Sciatic nerve (tissue), 2 donors: Measurements from ENCODE around the gene EN1. TPM values are rescaled to one million over a fixed set of nuclear protein-coding genes. Genes with fewer than 3 reads are reported as not detected.

Experiments
- ATAC-seq: fragments of 200-7000 bp; cut with Tn5 transposase; one replicate; pipeline ENCODE4 v1.9.1; 2020; ENCODE audit warnings: mild to moderate bottlenecking, moderate library complexity
- DNase-seq: peaks from one replicate; pipeline ENCODE4 v3.0.0-alpha.2; 2020; ENCODE audit warnings: low spot score
- intact Hi-C: fragments of 100-400 bp; cut with DNase I; formaldehyde crosslinking; loops from one replicate; pipeline ENCODE4 v1.14.2; 2022
- total RNA-seq: library from RNA; stranded (reverse); fragmentation: NEBNext Ultra II Directional; extraction: Animal tissue kit (Norgen Biotek cat#: 25700); gene quantifications from one replicate; pipeline ENCODE4 v1.2.1, GENCODE V29; 2021
- donor health status: DM: no; HTN: no; CAD: no.
- donor health status: DM: no; HTN: no; CAD: no.

EN1 gene
- total RNA-seq: not detected

DNA sequence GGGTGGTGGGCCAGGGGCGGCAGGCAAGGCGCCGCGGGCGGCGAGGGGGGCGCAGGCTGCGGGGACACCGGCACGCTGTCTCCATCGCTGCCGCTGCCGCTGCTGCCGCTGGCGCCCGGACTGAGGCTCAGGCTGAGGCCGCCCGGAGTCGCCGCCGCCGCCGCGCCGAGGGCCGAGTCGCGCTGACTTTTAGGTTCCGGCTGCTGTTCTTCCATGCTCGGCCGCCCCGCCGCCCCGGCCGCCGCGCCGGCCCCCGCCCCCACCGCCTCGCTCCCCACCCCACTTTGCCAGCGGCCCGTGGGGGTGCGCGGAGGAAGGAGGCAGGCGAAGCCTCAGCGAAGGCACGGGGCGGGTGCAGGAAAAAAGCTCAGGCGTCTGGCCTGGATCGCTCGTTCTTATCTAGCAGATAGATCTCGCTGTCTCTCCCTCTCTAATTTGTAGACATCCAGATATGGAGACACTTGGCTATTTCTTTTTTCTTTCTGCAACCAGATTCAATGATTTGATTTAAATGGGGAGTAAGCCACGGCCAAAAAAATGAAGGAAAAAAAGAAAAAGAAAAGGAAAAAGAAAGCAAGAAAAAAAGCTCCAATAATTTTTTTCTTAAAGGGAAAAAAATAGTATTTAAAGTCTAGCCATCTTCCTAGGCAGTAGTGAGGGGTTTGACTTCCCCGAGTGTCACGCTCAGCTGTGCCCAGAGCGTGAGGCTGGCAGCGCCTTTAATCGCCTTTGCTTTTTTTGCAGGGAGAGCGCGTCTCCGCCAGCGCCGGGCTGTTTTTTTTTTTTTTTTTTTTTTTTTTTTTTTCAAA is at the start of gene EN1:
TSS of gene EN1 (minus strand) at position 696 of the 809 bp plus-strand sequence. CDS start at position 215, 481 bp downstream.
- ATAC-seq (no peak), DNase-seq (no peak)
- intact Hi-C loops: no loop called here

DNA sequence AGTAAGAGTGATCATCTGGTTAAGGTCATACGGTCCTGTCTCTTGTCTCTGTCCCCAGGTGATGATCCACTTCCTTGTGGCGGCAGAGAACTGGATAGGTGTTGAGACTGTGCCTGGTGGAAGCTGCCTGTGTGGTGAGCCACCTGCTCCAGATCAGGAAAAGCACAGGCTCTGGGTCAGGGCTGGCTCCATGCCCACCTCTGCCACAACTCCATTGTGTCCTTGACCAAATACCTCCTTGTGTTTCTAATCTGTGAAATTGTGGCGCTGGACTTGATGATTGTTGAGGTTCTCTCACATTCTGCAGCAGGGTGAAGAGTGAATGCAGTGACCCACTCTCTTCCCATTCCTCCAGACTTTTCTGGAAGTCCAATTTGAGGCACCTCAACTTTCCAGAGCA is 45.7 kb upstream of the EN1 start:
- intact Hi-C loops: no loop called here
- DNase-seq (no peak), ATAC-seq (no peak)

DNA sequence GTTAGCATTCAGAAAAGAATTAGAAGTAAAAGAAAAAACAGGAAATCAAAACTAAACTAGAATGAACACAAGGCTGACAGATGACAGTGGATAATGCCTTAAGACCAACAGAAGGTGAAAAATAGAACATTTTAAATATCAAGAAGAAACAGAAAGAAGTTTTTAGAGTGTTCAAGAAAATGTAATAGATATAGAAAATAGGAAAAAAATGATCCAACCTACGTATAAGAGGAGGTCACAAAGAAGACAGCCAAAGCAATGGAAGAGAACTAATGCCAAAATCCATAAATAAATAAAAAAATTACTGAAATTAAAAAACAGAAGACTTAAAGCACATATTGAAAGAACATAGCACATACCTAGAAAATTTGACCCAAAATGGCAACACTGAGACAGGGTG is 42.5 kb upstream of the EN1 start:
- no peak for ATAC-seq
- intact Hi-C loops: loop anchor here (10.0 kb wide), 1 partner anchor 405 kb away; no protein-coding TSS in a partner anchor
- DNase-seq: no peak

DNA sequence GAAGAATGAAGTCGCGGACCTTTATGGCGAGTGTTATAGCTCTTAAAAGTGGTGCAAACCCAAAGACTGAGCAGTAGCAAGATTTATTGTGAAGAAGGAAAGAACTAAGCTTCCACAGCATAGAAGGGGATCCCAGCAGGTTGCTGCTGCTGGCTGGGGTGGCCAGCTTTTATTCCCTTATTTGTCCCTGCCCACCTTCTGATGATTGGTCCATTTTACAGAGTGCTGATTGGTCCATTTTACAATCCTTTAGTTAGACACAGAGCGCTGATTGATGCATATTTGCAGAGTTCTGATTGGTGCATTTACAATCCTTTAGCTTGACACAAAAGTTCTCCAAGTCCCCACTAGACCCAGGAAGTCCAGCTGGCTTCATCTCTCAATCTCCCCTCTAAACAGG is 36.3 kb upstream of the EN1 start:
- ATAC-seq: no peak
- intact Hi-C loops: loop anchor here (10.0 kb wide), 1 partner anchor 411 kb away; no protein-coding TSS in a partner anchor

DNA sequence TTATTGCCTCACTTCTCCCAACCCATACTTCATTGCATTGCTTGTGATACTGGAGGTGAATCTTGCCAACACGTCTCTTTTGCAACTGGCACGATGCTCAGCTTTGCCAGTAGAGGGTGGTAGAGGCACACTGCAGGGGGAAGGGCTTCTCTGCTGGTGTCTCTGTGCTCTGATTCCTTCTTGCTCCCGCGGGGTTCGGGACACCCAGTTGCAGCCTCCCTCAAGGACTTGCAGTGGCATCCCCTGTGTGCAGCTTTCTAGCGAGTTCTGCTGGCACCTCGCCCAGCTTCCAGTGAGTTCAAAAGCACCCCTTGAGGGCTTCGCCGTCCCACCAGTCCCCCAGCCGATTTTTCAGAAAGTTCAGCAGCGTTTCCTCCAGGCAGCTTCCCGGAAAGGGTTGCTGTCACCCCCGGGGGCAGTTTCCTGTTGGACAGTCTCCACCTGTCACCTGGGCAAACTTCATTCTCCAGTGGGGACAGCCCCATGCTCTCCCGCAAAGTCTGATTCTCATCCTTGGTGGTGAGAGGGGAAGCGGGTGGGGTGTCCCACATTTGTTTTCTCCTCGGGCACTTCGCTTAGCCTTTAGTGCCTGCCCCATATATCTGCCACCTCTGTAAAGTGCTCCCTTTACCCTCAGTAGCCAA is 35.4 kb upstream of the EN1 start:
- ATAC-seq: peak; percentile 81
- peak; percentile 73 for DNase-seq
- intact Hi-C loops: loop anchor here (10.0 kb wide), 1 partner anchor 412 kb away; no protein-coding TSS in a partner anchor

More for the DNA sequence above, 36.3 kb upstream of the EN1 start:
- DNase-seq: no peak

DNA sequence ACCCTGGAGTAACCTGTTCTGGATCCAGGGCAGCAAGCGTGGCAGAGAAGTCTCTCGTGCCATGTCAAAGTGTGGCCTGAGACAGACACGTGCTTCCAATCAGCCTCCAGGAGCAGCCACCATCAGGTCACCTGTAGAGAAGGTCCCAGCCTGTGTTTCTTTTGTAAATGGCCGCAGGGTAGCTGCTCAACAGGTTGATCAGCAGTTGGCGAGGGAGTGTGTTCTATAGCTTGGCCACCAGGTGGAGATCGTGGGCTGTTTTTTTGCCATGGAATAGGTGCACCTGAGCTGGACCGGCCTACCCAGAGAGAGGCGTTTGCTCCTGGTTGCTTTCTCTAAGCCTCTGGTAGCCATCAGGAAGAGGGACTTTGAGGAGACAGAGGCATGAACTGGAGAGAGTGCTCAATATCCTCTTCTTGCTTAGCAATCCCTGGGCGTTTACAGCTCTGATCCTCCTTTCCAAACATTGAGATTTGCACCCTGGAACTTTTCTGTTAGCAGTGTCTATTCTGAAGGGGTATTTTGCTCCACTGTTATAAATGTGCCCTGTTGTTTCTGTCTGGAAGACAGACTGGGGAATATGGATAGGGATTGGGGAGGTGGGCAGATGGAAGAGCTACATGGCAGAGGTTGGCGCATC is 34.2 kb upstream of the EN1 start:
- intact Hi-C loops: loop anchor here (10.0 kb wide), 1 partner anchor 413 kb away; no protein-coding TSS in a partner anchor
- ATAC-seq (peak; percentile 82), DNase-seq (no peak)

DNA sequence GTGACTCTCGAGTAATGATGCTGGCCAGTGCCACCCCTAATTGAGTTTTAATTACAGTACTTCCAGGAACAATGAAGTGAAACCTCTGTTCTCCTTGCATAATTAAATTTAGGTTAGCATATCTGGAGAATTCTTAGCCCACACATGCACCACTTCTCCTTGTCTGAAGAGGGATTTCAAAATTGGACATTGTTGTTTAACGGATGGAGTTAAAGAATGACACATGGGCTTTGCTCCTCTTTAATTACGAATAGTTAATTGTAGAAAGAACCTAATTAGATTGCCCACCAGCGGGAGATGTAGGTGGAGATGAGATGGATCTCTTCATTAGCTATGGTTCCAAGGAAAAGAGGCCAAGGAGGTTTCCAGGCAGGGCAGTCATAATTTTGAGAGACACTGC is 33.1 kb upstream of the EN1 start:
- ATAC-seq: no peak
- DNase-seq: no peak
- intact Hi-C loops: loop anchor here (10.0 kb wide), 1 partner anchor 414 kb away; no protein-coding TSS in a partner anchor

DNA sequence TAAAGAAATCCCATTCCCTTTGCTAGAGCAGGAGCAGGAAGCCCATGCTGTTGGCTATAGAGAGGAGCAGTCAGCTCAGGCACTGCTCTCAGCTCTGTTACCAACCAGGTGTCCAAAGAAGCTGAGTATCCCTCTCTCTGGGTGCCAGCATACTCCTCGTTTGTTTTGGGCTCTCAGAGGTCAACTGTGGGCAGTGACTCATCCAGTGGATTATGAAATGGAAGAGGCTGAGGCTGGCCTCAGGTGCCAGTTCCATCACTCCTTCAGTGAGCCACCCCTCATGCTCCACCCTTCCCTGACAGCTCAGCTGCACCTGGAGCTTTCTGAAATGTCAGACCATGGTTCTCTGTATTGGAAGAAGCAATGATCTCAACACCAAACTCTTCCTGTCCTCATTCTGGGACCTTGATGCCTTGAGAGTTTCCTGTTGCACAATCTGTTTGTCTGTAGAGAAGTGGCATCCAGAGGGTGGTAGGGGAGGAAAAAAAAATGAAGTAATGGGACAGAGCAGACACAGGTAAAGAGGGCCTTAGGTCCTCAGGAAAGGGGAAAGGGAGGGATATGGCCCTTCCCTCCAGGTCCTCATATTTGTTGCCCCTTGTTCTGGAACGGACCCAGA is 31.2 kb upstream of the EN1 start:
- ATAC-seq: no peak
- DNase-seq: no peak

DNA sequence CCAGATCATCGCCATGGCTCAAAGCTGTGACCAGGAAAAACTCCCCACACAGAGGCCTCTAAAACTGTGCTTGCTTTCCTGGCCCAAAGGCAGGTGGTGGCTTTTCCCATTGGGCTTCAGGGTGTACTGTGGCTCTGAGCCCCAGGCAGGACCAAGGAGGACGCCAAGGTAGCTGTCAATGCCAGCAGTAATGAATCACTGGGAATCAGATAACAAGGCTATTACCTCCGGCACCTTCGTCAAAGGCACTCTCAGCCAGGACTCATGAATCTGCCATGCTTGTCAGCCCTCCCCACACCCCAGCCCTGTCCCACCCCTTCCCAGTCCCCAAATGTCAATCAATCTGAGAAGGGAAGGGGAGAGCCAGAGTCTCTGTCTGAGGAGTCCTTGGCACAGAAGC is 27.9 kb upstream of the EN1 start:
- DNase-seq: no peak
- intact Hi-C loops: loop anchor here (10.0 kb wide), 1 partner anchor 599 kb away; no protein-coding TSS in a partner anchor
- ATAC-seq: no peak

More for the DNA sequence above, 31.2 kb upstream of the EN1 start:
- intact Hi-C loops: loop anchor here (10.0 kb wide), 1 partner anchor 596 kb away; no protein-coding TSS in a partner anchor

DNA sequence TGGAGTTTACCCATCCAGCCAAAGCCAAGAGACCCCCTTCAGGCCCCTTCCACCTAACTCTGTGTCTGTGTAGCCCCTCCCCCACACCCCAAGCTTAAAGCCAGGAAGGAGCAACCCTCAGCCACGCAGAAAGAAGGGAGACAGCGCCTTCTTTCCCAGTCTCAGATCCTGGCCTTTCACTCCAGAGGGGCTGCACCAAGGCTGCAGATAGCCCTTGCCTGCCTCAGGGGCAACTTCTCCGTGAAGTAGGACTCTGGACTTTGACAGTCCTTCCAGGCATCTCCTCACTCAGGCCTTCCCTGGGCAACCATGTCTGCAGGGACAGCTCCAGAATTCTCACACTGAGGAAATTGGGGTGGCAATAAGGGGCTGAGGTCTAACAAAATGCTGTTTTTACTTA is 26.9 kb upstream of the EN1 start:
- no peak for ATAC-seq
- no peak for DNase-seq
- intact Hi-C loops: loop anchor here (10.0 kb wide), 1 partner anchor 600 kb away; no protein-coding TSS in a partner anchor

DNA sequence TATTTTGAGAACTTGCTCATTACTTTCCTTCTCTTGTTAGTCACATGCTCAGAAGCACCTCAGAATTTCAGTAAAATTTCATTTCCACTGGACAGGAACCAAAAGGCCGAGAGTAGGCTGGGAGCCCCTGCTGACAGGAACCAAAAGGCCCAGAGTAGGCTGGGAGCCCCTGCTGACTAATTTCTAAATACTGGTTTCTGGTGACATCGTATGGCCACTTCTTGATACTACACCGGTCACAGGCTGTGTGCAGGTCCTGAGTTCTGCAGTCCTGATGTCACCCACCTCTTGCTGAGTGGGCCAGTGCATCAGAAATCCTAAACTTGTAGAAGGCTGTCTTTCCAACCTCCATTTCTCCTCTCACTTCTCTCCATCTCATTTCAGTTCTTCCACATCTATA is 17.7 kb upstream of the EN1 start:
- ATAC-seq (peak; percentile 68), DNase-seq (no peak)
- intact Hi-C loops: no loop called here

DNA sequence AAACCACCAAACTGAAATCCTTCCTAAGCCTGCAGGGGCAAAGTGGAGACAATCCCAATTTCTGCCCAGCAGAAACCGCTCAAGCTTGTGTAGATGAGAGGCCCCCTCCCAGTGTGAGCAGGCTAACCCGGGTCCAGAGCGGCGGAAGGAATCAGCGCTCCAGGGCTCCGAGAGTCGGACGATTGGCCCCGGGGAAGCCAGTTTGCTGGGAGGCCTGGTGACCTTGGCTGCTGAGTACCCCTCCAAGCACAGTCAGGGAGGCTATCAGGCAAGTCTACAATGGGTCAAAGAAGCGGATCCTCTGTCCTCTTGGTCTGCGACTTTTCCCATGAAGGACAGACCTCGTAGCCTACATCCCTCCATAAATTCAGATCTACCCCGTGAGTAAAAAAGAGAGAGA is 16.8 kb upstream of the EN1 start:
- no peak for ATAC-seq
- no peak for DNase-seq
- intact Hi-C loops: no loop called here

DNA sequence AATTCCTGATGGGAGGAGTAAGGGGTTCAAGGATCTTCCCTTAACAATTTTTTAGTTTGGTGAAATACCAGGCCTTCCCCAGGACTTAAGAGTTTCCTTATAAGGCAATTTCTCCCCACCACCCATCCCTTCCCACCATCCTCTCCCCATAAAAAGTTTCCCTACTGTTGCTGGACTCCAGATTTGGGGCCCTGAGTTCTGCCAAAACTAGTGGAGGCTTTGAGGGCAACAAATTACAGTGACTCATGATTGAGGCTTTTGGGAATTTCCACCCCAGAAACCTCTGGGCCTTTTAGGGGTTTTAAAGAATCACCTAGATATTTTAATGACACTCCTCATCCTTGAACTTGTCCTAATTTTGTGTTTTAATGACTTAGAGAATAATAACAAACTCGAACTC is 14.3 kb upstream of the EN1 start:
- no peak for DNase-seq
- ATAC-seq: no peak
- intact Hi-C loops: no loop called here

DNA sequence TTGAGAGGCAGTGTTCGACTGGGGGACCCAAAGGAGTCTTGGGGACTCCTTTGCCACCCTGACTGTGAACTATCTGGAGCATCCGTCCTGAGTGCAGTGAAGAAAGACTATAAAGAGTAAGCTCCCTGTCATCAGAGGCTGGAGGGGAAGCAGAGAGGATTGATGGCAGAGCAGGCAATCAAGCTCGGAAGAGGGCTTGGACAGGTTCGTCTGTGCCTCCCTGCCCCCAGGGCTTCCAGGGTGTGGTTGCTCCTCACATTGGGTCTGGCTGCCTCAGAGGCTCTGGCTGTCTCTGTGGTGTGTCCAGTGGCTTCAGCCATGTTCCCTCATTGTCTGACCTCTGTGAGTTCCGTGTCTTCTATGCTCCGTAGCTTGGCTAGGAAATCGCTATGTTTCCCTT is 13.8 kb upstream of the EN1 start:
- intact Hi-C loops: no loop called here
- DNase-seq (no peak), ATAC-seq (no peak)

DNA sequence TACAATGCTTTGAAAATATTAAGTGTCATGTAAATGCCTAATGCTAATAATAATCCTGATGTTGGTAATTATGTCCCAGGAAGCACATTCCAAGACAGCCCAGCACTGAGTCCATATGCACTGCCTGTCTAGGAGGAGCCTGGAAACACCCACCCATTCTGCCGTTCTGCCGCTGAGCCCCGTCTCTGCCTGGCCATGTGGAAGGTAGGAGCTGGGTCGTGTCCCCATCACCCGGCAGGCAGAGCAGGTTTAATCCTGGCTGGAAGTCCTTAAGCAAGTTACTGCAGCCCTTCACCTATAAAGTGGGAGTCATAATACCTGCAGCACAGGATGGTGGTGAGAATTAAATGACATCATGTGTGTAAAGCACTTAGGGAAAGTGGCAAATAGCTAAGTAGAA is 13.1 kb upstream of the EN1 start:
- DNase-seq: no peak
- intact Hi-C loops: no loop called here
- ATAC-seq: no peak

DNA sequence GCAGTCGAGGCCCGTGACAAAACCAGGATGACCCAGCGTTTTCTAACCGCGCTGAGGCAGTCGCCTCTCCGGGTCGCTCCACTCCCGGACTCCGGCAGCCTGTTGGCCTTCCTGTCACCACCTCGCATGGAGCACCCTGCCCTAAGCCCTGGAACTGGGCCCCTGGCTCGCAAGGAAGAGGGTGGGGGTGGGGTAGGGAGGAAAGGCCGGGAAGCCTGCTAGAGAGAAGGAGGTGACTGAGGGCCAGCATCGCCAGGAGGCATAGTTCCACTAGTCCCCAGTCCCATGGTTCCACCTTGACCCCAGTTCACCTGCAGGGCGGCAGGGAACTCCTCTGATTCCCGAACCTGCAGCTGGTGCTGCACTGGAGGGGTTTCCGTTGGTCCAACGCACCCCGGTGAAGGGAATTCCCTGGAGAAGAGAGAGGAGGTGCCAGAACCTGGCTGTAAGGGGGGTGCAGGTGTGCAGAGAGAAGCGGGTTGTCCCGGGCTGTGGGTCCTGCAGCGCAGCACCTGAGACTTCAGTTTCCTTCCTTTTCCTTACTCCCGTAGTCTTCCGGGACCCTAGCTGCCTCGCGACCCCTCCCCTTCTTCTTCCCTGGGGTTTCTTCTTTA is 11.8 kb upstream of the EN1 start:
- intact Hi-C loops: loop anchor here (5.0 to 10.0 kb wide), 2 partner anchors 634 to 812 kb away; no protein-coding TSS in a partner anchor
- no peak for ATAC-seq
- no peak for DNase-seq

DNA sequence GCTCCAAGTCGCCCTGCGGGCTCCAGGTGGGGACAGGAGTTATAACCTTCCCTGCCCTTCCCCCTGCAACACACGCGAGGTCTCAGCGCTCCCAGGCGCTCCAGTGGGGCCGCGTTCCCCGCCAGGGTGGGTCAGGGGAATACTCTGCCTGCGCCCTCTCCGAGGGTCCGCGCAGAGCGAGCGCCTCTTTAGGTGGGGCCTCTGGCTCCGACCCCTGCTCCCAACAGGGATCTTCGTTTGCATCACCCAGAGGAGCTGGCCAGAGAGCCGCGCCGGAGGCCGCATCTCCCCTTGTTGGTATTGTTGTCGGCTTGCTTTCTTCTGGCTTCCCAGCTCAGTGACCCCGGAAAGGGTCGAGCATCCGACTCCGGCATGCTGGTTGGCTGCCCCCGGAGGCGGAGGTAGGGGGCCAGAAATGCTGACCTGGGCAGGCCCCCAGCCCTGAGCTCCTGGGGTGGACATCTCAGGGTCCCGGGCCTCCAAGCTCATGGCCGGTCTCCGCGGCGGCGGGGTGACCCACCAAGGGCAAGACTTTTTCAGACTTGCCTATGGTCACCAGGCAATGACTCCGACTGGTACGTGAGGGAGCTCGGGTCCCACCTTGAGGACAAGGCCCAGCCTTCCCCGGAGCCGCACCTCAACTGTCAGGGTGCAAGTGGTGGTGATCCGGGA is 11.2 kb upstream of the EN1 start:
- intact Hi-C loops: loop anchor here (5.0 to 10.0 kb wide), 2 partner anchors 634 to 811 kb away; no protein-coding TSS in a partner anchor
- DNase-seq (peak; percentile 50), ATAC-seq (no peak)
